COLO668 (cell line): Measurements from ENCODE around the gene FGF7.
"Not testable (repeated sequence)": the region's sequence is repeated elsewhere in the genome, so short reads cannot be mapped to it uniquely, and the experiment has no call there.

Experiments
- DNase-seq: peaks from one replicate; lab custom pipeline; 2025; ENCODE audit not compliant: unreplicated experiment; lab: John Stamatoyannopoulos, UW

FGF7 gene

DNA sequence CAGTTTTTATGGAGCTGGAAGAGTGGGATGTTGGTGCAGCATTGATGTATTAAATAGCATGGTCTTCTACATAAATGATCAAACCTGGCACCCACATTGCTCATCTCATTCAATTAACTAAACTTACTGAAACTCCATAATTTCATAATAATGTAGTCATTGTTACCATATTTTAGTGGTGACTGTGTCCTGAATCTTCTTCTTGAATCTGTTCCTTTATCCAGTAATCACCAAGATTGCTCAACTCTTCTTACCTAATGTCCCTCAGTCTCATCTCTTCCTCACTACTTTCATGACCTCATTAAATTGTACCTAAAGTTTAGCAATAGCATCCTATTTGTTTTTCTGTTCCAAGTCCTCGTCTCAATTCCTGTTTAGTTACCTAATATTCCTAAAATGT, 69.8 kb downstream of the FGF7 start:
- no peak for DNase-seq

- DNase-seq = no peak
Observed at GRCh38 chr15:49494842-49495241, 71.8 kb downstream of the FGF7 start.

DNA sequence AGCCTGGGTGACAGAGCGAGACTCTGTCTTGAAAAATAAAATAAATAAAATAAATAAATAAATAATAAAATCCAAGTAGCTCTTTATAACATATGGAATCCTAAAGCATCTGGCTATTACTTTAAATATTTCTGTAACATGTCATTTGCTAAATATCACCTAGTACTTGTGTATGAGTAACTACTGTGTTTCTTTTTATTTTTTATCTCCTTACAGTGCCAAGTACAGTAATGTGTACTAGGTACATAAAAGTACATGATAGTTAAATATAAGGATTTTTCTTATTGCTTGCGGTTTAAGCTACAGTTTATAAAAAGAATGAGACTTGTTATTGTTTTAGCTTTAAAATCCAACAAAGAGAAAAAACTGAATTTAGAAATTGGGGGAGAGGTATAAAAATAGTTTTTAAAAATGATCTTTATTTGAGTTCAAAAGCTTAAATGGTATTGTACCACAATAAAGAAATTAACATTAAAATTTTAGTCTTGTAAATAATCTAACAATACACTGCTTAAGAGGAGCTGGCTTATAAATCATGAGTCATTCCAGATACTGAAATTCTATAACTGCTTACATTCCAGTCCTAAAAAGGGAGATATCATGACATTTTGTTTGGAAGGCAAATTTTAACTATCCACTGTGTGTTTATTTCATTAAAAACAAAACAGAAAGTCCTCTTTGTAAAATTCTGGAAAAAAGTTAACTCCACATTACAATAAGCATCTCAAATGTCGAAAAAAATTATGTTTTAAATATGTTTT, 73.1 kb downstream of the FGF7 start:
- no peak for DNase-seq

DNA sequence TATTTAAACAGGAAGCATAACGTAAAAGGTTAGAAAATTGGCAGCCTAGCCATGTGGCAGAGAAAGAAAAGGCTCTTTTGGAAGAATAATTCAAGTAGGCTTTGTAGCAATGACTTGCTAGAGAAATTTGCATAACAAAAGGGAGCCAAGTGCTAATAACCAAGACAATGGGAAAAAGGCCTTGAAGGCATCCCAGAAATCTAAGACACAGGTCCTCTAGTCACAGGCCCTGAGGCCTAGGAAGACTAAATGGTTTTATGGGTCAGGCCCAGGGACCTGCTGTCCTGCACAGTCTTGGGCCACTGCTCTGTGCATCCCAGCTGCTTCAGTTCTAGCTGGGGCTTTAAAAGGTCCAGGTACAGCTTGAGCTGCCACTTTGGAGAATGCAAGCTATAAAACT, 78.5 kb downstream of the FGF7 start:
- DNase-seq = no peak

GRCh38 chr15:49506341-49506740, 83.3 kb downstream of the FGF7 start:
- no peak for DNase-seq

- no peak for DNase-seq
Observed at GRCh38 chr15:49507261-49507660, 84.2 kb downstream of the FGF7 start.

DNA sequence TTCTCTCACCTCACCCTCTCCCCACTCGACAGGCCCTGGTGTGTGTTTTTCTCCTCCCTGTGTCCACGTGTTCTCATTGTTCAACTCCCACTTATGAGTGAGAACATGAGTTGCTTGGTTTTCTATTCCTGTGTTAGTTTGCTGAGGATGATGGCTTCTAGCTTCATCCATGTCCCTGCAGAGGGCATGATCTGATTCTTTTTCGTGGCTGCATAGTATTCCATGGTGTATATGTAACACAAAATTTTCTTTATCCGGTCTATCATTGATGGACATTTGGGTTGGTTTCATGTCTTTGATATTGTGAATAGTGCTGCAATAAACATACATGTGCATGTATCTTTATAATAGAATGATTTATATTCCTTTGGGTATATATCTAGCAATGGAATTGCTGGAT, 89.7 kb downstream of the FGF7 start:
- DNase-seq = not testable (repeated sequence)

GRCh38 chr15:49521802-49522201, 98.8 kb downstream of the FGF7 start:
- DNase-seq = no peak

GRCh38 chr15:49528289-49528688, 105.2 kb downstream of the FGF7 start:
- no peak for DNase-seq

DNA sequence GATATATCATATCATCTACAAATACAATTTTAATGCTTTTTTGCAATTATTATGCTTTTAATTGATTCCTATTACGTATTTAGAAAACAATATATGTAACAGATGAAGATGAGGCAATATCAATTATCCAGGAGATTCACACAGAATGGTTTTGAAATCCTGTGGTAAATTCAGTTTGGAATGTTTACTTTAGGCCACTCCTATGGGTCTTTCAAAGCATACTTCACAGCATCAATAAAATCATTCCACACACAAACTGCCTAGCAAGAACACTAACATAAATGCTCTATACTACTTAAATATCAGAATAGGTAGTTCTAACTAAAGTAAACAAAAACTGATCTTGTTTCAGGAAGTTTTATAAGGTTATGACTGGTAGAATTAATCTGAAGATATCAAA, 107.0 kb downstream of the FGF7 start:
- DNase-seq = no peak
